IPS-15b (cell line): ENCODE results near the gene NACC2.
"Not testable (repeated sequence)": the region's sequence is repeated elsewhere in the genome, so short reads cannot be mapped to it uniquely, and the experiment has no call there.

Experiments
- H3K27me3 ChIP-seq: one replicate; pipeline ENCODE4 v1.6.1; 2013; ENCODE audit warnings: low read length; ENCODE audit not compliant: control insufficient read depth, insufficient read depth
- H3K36me3 ChIP-seq: one replicate; pipeline ENCODE4 v1.6.1; 2013; ENCODE audit warnings: low read length; ENCODE audit not compliant: control insufficient read depth, insufficient read depth
- H3K4me1 ChIP-seq: one replicate; pipeline ENCODE4 v1.6.1; 2013; ENCODE audit warnings: mild to moderate bottlenecking, low read length; ENCODE audit not compliant: control insufficient read depth, insufficient read depth
- H3K4me3 ChIP-seq: one replicate; pipeline ENCODE4 v1.5.1; 2013; ENCODE audit warnings: low read depth, low read length
- H3K9ac ChIP-seq: one replicate; pipeline ENCODE4 v1.6.1; 2013; ENCODE audit warnings: low read depth, mild to moderate bottlenecking, low read length
- H3K9me3 ChIP-seq: one replicate; pipeline ENCODE4 v1.6.1; 2013; ENCODE audit warnings: mild to moderate bottlenecking, low read length; ENCODE audit not compliant: control insufficient read depth, insufficient read depth

NACC2 gene

DNA sequence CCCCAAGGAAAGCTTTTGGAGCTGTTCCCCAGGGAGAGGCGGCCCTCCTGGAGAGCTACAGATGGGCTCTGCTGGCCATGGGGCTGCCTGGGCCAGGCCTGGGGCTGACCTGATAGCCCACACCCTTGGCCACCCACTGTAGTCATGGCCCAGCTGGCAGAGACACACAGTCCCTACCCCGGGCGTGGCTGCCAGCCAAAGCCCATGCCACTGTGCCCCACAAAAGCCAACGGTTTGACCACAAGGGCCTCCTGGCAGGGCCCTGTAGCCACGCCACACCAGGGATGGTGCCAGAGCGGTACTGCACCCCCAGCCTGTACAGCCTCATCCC is 15.2 kb downstream of the NACC2 start:
- Histone ChIP-seq H3K36me3 (no peaks in the 10 kb centered on the region), H3K4me3 (no peak overlapping the region), H3K27me3 (no peaks in the 10 kb centered on the region), H3K9ac (no peak overlapping the region), H3K9me3 (no peaks in the 10 kb centered on the region), H3K4me1 (no peaks in the 10 kb centered on the region)

DNA sequence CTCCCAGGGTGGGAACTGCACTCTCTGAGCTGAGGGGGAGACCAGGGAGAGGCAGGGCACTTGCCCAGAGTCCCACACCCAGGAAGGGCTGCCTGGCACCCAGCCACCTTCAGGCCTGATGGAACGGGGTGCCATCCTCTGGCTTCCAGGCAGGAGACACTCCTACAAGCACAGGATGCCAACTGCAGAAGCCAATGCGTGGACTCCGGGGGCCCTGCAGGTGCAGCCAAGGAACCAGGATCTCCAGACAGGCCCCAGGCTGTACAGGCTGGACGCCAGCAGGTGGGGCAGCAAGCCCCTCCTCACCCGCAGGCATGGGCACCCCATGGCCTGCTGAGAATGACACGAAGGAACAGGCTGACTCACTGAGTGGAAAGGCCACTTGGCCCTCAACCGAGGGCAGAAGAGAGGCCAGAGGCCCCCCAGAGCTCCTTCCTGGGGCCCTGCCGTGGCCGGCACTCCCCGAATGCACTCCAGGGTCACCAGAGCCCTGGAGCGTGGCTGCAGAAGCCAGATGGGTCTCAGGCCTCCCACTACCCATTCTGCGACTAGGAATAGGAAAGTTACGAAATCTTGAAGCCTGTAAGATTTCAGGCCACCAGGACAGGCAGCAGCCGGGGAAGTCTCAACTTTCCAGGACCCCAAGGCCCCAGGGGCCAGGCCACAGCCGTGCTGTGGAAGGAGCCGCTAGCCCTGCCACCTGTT is 15.7 kb downstream of the NACC2 start:
- H3K36me3 ChIP-seq: no peaks in the 10 kb centered on the region
- H3K4me3 ChIP-seq: no peak overlapping the region
- H3K9me3 ChIP-seq: no peaks in the 10 kb centered on the region
- no peaks in the 10 kb centered on the region for H3K27me3 ChIP-seq
- H3K4me1 ChIP-seq: no peaks in the 10 kb centered on the region
- H3K9ac ChIP-seq: no peak overlapping the region

- H3K4me1 ChIP-seq: no peaks in the 10 kb centered on the region
- no peaks in the 10 kb centered on the region for H3K9me3 ChIP-seq
- no peak overlapping the region for H3K4me3 ChIP-seq
- H3K9ac ChIP-seq: no peak overlapping the region
- H3K27me3 ChIP-seq: no peaks in the 10 kb centered on the region
- H3K36me3 ChIP-seq: peaks cover 2% of the 10 kb centered on the region
These were observed 16.5 kb downstream of the NACC2 start for GRCh38 chr9:136078498-136079011.

DNA sequence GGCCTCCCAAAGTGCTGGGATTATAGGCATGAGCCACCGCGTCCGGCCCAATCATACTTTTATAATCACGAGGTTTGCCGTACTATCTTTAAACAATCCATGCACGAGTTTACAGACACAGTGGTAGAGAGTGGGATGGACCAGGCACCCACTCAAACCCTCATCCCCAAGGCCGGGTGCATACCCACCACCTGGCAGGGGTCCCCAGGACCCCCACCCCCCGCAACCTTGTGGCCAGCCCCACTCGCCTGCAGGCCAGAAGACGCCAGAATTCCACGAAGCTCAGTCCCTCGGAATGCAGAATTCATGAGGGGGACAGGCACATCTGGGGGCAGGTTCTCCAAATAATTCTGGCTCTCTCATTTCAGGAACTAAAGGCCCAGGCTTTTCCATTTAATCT is 17.1 kb downstream of the NACC2 start:
- Histone ChIP-seq H3K9ac (no peak overlapping the region), H3K4me1 (no peaks in the 10 kb centered on the region), H3K9me3 (no peaks in the 10 kb centered on the region), H3K27me3 (no peaks in the 10 kb centered on the region), H3K36me3 (peaks cover 2% of the 10 kb centered on the region), H3K4me3 (no peak overlapping the region)

DNA sequence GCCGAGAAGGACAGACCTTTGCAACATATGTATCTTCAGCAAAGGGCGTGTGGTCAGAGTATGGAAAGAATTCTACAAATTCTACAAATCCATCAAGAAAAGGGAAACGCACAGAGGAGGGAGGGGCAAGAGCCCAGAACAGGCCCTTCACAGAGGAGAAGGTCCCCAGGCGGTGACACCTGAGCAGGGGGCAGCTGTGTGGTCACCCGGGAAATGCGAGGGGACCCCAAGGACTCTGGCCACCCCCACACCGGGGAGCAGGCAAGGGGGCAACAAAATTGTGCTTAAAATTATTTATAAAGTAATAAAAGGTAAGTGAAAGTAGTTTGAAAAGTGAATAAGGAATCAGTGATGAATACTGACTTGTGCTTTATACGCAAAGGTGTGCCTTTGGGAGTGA is 17.6 kb downstream of the NACC2 start:
- H3K27me3 ChIP-seq: no peaks in the 10 kb centered on the region
- no peaks in the 10 kb centered on the region for H3K9me3 ChIP-seq
- no peak overlapping the region for H3K9ac ChIP-seq
- peaks cover 2% of the 10 kb centered on the region for H3K36me3 ChIP-seq
- no peaks in the 10 kb centered on the region for H3K4me1 ChIP-seq
- no peak overlapping the region for H3K4me3 ChIP-seq

DNA sequence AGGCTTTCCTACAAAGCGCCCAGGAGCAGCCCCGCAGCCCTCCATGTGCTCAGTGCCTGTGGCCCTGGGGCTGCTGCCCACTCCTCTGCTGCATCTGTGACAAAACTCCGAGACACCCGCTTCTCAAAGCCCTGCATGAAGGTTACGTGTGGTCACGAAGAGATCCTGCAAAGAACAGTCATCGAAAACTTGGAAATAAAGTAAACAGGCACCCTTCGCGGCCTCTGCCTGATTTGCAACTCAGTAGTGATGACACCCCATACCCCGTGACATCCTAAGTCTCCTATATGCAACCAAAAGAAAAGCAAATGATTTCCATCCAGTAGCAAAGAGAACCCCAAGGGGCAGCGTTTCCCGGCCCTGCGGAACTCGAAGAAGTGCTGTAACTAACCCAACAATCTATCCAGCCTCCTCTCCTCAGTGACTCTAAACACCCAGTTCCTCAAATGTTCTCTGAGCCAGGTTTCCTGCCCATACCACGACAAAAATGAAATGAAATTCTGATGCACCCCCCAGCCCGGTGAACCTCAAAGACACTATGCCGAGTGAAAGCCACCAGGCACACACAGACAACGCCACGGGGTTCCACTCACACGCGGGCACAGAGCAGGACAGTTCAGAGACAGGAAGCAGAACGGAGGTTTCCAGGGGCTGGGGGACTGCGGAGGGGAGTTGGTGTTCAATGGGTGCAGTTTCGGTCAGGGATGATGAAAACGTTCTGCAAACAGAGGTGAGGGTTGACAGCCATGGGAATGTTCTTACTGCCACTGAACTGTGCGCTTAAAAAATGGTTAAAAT is 19.0 kb downstream of the NACC2 start:
- Histone ChIP-seq H3K9me3 (no peaks in the 10 kb centered on the region), H3K4me1 (no peaks in the 10 kb centered on the region), H3K27me3 (no peaks in the 10 kb centered on the region), H3K4me3 (no peak overlapping the region), H3K9ac (no peak overlapping the region), H3K36me3 (peaks cover 2% of the 10 kb centered on the region)

DNA sequence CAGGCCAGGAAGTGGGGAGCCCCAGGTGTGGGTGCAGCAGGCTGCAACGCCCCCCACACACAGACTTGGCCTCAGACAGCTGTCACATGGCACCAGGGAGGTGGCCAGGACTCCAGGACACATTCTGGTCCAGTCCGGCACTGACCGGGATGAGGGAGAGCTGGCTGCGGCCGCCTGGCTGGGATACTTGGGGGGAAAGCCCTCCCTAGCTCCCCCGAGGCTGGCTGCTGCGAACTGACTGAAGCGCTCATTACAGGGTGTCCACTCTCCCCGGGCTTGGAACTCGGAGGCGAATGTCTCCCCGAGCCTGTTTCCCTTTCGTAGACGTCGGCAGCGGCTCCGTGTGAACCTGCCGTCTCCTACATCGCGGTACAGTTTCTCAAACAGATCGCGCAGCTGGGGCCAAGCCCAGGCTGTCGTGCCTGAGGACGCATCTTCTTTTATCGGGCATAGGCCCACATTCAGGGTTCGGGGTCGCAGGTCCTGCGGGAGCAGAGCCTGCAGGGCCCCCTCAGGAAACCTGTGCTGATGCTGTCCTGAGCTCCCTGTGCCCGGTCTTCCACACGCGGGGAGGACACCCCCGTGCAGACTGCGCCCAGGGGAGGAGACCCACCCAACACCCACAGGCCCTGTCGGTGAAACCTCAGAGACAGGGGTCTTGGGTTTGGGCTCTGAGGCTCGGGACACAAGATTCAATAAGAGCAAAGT is 19.8 kb downstream of the NACC2 start:
- H3K9ac ChIP-seq: no peak overlapping the region
- peaks cover 2% of the 10 kb centered on the region for H3K36me3 ChIP-seq
- H3K9me3 ChIP-seq: no peaks in the 10 kb centered on the region
- no peaks in the 10 kb centered on the region for H3K4me1 ChIP-seq
- H3K27me3 ChIP-seq: no peaks in the 10 kb centered on the region
- H3K4me3 ChIP-seq: no peak overlapping the region

- peaks cover 2% of the 10 kb centered on the region for H3K36me3 ChIP-seq
- no peaks in the 10 kb centered on the region for H3K9me3 ChIP-seq
- no peak overlapping the region for H3K9ac ChIP-seq
- H3K4me1 ChIP-seq: no peaks in the 10 kb centered on the region
- H3K27me3 ChIP-seq: no peaks in the 10 kb centered on the region
- no peak overlapping the region for H3K4me3 ChIP-seq
These were observed 20.4 kb downstream of the NACC2 start for GRCh38 chr9:136074706-136075105.

DNA sequence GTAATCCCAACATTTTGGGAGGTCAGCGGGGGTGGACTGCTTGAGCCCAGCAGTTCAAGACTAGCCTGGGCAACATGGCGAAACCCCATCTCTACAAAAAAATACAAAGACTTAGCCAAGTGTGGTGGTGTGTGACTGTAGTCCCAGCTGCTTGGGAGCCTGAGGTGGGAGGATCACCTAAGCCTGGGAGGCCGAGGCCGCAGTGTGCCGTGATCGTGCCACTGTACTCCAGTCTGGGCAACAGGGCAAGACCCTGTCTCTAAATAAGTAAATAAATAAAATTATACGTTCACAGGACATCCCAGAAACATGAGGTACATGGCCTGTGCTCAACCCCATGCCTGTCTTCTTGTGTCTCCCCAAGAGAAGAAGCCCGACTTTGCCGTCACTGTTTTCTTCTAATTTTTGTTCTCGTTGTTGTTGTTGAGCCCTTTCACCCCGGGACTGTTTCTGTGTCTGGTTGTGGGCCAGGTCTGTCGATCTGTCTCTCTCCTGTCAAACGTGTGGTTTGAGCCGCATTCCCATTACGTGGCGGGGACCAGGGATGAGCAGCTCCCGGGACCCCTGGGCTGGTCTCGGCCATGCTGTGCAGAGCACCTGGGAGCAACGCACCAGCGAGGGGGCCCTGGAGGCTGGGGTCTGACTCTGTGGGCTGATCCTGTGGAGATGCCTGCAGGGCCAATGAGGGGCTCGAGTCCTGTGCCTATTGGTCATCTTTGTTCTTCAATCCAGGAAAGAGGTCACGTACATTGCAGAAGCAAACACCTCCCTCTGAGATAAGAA is 32.2 kb downstream of the NACC2 start:
- H3K27me3 ChIP-seq: no peaks in the 10 kb centered on the region
- H3K4me3 ChIP-seq: no peak overlapping the region
- no peak overlapping the region for H3K9ac ChIP-seq
- H3K4me1 ChIP-seq: no peaks in the 10 kb centered on the region
- H3K9me3 ChIP-seq: no peaks in the 10 kb centered on the region
- H3K36me3 ChIP-seq: no peaks in the 10 kb centered on the region

DNA sequence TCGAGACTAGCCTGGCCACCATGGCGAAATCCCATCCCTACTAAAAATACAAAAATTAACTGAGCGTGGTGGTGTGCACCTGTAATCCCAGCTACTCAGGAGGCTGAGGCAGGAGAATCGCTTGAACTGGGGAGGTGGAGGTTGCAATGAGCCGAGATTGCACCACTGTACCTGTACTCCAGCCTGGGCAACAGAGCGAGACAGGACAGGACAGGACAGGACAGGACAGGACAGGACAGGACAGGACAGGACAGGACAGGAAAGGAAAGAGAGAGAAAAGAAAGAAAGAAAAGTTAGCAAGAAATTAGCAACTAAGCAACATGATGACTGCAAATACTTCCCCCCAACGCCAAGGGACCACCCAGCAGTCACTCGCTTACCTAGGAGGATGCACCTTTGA is 33.2 kb downstream of the NACC2 start:
- H3K9me3 ChIP-seq, H3K4me3 ChIP-seq, H3K27me3 ChIP-seq, H3K36me3 ChIP-seq, H3K4me1 ChIP-seq, H3K9ac ChIP-seq: not testable (repeated sequence)

DNA sequence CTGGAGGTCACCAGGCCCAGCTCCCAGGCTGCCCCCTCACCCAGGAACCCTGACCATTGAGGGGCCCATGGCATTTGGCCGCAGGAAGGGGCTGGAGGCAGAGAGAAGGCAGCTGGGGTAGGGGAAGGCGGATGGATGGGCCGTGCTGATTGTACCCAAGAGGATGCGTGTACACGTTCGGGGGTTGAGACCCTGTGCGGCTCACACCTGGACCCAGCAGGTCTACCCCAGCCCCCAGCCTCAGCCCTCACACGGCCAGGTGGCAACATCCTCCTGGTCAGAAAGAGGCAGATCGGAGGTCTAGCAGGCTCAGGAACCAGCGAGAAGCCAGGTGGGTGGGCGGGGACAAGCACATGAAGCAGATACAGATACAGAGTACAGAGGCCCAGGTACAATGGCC is 33.7 kb downstream of the NACC2 start:
- Histone ChIP-seq H3K9me3 (no peaks in the 10 kb centered on the region), H3K4me3 (no peak overlapping the region), H3K36me3 (no peaks in the 10 kb centered on the region), H3K4me1 (peaks cover 2% of the 10 kb centered on the region), H3K9ac (no peak overlapping the region), H3K27me3 (no peaks in the 10 kb centered on the region)
